K562 (cell line): Measurements from ENCODE around the gene RSBN1L. TPM values are rescaled to one million over a fixed set of nuclear protein-coding genes. Genes with fewer than 3 reads are reported as not detected.
A peak's percentile ranks its signal among the peaks of the same experiment; 100 is the strongest.

Experiments
- ELF2 ChIP-seq: fragments of 250-450 bp; sonication (Bioruptor Pico); IDR thresholded peaks from 2 replicates; pipeline ENCODE4 v1.5.0; 2021; ENCODE audit warnings: mild to moderate bottlenecking
- MGA ChIP-seq: fragments of 450-650 bp; IDR thresholded peaks from 2 replicates; pipeline ENCODE4 v1.6.1; 2016; ENCODE audit warnings: mild to moderate bottlenecking, moderate library complexity
- THAP12 ChIP-seq: fragments of 250-450 bp; sonication (Bioruptor Pico); IDR thresholded peaks from 2 replicates; pipeline ENCODE4 v1.9.0; 2021; ENCODE audit warnings: mild to moderate bottlenecking, inconsistent platforms
- polyA plus RNA-seq, 8 experiments: library from polyadenylated mRNA; depleted of rRNA in 4 of 8; stranded (reverse) in 5 of 8; unstranded in 3 of 8; fragments of >200 nt; fragmentation: Nextera tagmentation in 2 of 8; fragmentation: Illumina TruSeq in 1 of 8; extraction: Ambion mirVana in 2 of 8; extraction: Trizol in 1 of 8; gene quantifications; 2 replicates each; pipeline versions ENCODE4 v1.2.1 to v1.2.3, GENCODE V29; 2011 to 2014; ENCODE audit warnings: inconsistent platforms in 1 of 8, missing spikeins in 1 of 8
- total RNA-seq, 7 experiments: library from RNA; depleted of rRNA in 6 of 7; stranded (reverse); fragments of >200 nt in 6 of 7; fragmentation: Illumina TruSeq in 2 of 7; extraction: Trizol in 2 of 7; gene quantifications; 2 replicates each; pipeline versions ENCODE4 v1.2.1 to v1.2.3, GENCODE V29; 2011 to 2021; ENCODE audit warnings: low replicate concordance in 1 of 7
- TF ChIP-seq, protein P1 (sequence below): sonication (generic); formaldehyde crosslinking; IDR thresholded peaks from 2 replicates; pipeline ENCODE4 v1.8.0; 2022; ENCODE audit warnings: missing genetic modification reagents, mild to moderate bottlenecking, moderate library complexity, borderline replicate concordance

Gene RSBN1L
- total and polyA plus RNA-seq, 9 of the 15 experiments (the other 6 are each of a cell fraction or from before 2014, with no cell fraction given) = 6.2 to 35.2 (median 20.1) TPM

DNA sequence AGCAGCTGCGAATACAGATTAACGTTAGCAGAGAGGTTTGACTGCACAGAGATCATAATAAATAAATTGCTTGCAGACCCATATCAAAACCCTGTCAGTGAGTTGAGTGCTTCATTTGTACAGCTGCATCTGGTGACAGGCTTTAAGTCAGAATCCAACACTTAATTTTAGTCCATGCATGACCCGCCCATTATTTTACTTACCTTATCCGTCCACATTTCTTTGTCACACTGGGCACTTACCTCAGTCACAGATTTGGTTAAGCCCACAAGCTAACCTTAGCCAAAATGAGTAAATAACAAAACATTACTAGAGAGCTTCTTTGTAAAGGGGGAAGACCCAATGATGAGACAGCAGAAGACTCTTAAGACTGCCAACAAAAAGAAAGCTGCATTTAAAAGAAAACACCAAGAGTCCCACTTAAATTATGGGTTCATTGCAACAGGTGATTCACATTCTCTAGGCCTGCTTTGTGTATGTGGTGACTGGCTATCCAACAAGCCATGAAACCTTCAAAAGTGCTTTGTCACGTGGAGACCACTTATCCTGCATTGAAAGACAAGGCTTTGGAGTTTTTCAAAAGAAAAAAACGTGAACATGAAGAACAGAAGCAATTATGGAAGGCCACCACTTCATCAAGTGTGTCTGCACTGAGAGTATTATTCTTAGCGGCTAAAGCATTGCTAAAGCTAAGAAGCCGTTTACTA is 134.5 kb downstream of the RSBN1L start (continued):
- TF ChIP-seq ELF2 (no peak), MGA (peak; percentile 65), THAP12 (CRISPR knock-in tag) (no peak)
- TF ChIP-seq, protein P1, sequence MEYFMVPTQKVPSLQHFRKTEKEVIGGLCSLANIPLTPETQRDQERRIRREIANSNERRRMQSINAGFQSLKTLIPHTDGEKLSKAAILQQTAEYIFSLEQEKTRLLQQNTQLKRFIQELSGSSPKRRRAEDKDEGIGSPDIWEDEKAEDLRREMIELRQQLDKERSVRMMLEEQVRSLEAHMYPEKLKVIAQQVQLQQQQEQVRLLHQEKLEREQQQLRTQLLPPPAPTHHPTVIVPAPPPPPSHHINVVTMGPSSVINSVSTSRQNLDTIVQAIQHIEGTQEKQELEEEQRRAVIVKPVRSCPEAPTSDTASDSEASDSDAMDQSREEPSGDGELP (CRISPR knock-in tag) = no peak
